Activated gamma-delta T cell treated with anti-CD3 and anti-CD28 coated beads, Interleukin-2, amount 50 U/mL, for 16 hours (primary cell): ENCODE results near the gene TSC1.

Experiments
- DNase-seq: peaks from one replicate; pipeline ENCODE4 v3.0.0-alpha.2; 2020; ENCODE audit warnings: low read depth

TSC1 gene

GRCh38 chr9:132935026-132935425 lies 9.4 kb downstream of the TSC1 start:
- no peak for DNase-seq

- no peak for DNase-seq
Measured at GRCh38 chr9:132931178-132931735, 13.2 kb downstream of the TSC1 start.

- no peak for DNase-seq
Measured at GRCh38 chr9:132927704-132928103, 16.7 kb downstream of the TSC1 start.

GRCh38 chr9:132923346-132923902 lies 21.0 kb downstream of the TSC1 start:
- no peak for DNase-seq

DNA sequence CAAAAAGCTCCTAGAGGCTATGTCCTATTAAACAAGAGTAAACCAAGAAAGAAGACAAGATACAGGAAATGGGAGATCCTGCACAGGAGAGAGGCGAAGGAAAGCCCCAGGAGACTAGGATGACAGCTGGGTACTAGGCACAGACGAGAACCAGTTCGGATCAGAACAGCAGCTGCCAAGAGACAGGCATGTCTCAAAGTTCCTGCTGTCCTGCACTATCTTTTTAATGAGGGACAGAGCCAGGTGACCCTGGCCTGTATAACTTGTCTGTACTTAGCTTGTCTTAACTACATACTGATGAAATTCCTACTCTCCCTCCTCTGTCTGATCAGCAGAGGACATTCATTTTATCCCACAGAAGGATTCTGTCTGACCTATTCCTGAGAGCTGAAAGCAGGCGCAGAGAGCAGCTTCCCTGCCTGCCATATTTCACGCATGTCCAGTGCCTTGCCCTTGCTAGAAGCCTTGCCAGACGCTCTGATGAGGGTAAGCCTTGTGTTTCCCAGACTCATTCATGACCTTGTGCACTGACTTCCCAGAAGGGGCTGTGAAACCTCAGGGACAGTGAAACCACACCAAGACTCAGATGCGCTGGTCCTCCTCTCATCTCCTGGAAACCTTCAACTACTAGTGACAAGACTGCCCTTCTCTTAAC lies 24.7 kb downstream of the TSC1 start:
- DNase-seq: no peak

- DNase-seq: no peak
Measured at GRCh38 chr9:132914924-132915323, 29.5 kb downstream of the TSC1 start.

DNA sequence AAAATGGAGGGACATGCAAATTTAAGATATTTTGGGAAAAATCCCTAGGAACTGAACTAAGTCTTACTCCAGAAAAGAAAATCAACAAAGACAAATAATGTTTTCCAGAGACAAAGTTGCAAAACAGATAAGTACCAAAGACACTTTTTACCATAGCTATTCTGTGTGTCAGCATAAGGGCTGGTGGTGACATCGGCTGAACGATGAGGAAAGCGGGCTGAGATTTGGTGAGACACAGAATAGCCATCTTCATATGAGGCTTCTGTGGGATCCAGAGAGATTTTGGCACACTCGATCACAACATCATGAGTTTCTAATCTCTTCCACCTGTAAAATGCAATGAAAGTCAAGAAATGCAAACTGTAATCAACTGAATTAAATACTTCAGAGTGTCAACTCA lies 32.3 kb downstream of the TSC1 start:
- DNase-seq: no peak

- DNase-seq: no peak
Measured at GRCh38 chr9:132910376-132910775, 34.0 kb downstream of the TSC1 start.

DNA sequence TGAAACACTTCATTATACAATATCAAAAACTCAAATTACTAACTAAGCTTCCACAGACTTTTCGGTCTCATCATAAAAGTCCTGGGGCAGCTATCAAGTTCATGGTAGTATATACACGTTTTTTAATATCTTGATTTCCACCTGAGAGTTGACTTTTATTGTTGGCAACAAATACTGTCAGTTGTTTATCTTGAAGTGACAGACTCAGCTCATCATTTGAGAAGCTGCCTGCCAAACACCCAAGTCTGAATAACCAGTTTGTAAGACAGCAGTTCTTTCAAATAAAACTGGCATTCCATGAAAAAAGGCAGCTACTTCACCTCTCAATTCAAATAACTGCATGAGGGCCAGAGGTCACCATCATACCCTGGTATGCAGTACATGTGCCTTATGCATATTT lies 35.1 kb downstream of the TSC1 start:
- DNase-seq: no peak

GRCh38 chr9:132908635-132909034 lies 35.8 kb downstream of the TSC1 start:
- peak; percentile 14 for DNase-seq

- no peak for DNase-seq
Measured at GRCh38 chr9:132905726-132906125, 38.7 kb downstream of the TSC1 start.

- no peak for DNase-seq
Measured at GRCh38 chr9:132903574-132904492, 40.6 kb downstream of the TSC1 start.

DNA sequence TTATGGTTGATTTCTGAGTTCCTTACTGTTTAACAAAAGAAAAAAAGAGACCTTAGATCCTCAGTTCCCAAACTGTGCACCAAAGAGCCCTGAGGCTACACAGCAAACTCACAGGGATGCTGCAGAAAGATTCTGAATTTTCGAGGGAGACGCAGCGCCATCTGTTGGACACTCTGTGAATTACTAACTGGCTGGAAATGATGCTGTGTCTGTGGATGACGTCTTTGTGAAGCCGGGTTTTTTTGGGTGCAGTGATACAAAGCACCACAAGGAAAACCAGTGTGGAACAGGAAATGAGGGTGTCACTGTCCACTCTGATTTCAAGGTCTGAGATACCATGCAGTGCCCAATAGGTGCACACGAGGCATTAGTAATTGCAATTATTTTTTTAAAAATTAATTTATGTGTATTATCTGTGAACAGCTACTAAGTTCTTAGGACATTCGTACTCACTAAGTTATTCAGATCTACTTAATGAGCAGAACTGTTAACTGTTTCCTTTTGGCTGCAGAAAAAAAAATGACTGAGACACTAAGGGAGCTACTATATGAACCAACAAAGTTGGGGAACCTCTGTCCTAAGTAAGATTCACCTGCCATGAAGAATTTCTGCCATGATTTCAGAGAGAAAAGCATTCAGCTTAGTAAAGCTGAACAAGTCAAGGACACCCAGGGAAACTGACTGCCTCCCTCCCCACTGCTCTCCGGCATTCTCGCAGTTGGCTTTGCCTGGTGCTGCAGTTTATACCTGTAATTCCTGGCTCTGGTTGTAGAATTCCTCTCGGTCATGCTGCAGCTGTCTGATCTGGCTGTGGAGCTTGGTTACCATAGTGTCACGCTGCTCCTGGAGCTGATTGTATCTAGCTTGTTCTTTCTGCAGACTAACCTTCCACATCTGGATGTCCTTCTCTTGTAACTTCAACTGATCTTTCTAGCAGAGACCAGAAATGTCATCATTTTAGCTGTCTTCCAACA lies 42.3 kb downstream of the TSC1 start:
- peak; percentile 60 for DNase-seq

- DNase-seq: no peak
Measured at GRCh38 chr9:132898051-132898450, 46.4 kb downstream of the TSC1 start.

DNA sequence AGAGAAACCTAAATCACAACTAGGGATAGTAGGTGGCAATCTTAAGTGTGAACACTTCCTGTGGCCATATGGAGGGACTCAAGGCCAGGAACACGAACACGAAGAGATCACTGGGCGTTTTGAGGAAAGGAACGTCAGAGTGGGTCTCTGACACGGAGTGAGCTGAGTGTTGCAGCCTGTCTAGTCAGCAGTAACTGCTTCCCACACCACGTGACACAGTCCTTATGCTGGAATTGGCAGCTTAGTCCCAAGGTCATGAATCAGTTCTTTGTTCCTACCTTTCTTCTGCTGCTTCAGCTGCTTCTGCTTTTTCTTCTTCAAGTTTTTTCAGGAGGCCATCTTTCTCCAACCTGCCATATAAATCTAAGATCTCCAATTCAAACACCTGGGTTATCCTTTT lies 47.5 kb downstream of the TSC1 start:
- no peak for DNase-seq

- DNase-seq: no peak
Measured at GRCh38 chr9:132896264-132896663, 48.2 kb downstream of the TSC1 start.

- DNase-seq: no peak
Measured at GRCh38 chr9:132894862-132895835, 49.3 kb downstream of the TSC1 start.

GRCh38 chr9:132894346-132894745 lies 50.1 kb downstream of the TSC1 start:
- no peak for DNase-seq

DNA sequence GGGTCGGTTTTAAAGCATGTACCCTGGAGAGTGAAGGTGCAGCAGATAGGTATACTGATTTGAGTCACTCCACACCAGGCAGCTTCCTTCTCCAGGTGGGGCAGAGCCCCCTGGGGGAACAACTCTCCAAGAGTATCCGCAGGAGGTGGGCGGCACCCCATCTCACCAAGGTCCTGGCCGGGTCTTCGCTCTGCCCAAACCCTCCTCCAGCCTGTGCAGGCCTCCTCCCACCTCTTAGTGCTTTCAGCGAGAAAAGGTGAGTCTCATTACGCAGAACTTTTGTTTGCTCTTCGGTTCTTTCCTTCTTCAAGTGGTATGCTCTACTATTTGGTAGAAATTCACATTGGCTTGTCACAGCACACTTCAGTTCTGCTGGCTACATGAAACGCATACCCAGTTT lies 52.0 kb downstream of the TSC1 start:
- no peak for DNase-seq

DNA sequence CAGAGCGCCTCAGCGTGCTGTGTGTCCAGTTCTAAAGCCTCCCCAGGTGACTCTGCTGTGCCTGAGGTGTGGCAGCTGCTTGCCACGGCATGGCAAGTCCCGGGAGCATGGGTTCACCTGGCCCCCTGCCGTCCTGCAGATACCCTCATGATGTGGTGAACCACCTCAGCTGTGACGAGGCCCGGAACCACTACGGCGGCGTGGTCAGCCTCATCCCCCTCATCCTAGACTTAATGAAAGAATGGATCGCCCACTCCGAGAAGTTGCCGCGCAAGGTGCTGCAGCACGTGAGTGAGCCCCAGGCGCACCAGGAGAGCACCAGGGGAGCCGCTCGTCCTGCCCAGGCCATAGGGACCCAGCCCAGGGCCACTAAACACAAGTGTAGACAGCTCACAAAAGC lies 56.3 kb downstream of the TSC1 start:
- no peak for DNase-seq
